ENCODE measurements around the gene LRP1B.

DNA sequence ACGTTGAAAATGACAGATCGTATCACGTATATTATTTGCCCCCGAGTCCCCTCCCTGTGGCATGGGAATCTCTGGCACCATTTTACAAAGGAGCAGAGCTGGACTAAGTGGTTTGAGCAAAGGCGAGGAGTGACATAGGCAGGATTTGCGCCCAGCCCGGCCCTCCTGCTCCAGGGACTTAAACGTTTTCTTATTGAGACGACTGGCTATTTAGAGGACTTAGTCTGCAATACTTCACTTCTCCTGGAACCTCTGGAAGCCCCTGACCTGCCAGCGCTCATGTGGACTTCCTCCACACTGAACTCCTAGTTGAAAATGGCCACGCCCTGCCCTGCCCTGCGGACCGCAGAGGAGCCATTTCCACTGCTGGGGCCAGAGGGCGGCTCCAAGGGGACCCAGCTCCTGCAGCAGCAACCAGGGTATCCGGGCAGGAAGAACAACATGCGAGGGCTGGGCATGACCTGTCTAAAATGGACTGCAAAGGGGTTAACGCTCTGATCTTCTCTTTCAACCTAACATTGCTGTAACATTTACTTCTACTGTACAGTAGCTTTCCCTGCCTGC is 690.7 kb downstream of the LRP1B start:
- TF ChIP-seq NFIC (IDR thresholded peaks at IDR 0.05), result no peak
- TF ChIP-seq, protein P1, sequence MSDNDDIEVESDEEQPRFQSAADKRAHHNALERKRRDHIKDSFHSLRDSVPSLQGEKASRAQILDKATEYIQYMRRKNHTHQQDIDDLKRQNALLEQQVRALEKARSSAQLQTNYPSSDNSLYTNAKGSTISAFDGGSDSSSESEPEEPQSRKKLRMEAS (IDR thresholded peaks at IDR 0.05), result no peak
- TF ChIP-seq, protein P2, sequence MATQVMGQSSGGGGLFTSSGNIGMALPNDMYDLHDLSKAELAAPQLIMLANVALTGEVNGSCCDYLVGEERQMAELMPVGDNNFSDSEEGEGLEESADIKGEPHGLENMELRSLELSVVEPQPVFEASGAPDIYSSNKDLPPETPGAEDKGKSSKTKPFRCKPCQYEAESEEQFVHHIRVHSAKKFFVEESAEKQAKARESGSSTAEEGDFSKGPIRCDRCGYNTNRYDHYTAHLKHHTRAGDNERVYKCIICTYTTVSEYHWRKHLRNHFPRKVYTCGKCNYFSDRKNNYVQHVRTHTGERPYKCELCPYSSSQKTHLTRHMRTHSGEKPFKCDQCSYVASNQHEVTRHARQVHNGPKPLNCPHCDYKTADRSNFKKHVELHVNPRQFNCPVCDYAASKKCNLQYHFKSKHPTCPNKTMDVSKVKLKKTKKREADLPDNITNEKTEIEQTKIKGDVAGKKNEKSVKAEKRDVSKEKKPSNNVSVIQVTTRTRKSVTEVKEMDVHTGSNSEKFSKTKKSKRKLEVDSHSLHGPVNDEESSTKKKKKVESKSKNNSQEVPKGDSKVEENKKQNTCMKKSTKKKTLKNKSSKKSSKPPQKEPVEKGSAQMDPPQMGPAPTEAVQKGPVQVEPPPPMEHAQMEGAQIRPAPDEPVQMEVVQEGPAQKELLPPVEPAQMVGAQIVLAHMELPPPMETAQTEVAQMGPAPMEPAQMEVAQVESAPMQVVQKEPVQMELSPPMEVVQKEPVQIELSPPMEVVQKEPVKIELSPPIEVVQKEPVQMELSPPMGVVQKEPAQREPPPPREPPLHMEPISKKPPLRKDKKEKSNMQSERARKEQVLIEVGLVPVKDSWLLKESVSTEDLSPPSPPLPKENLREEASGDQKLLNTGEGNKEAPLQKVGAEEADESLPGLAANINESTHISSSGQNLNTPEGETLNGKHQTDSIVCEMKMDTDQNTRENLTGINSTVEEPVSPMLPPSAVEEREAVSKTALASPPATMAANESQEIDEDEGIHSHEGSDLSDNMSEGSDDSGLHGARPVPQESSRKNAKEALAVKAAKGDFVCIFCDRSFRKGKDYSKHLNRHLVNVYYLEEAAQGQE (IDR thresholded peaks at IDR 0.05; ENCODE audit: low read depth), result no peak
- TF ChIP-seq, protein P3, sequence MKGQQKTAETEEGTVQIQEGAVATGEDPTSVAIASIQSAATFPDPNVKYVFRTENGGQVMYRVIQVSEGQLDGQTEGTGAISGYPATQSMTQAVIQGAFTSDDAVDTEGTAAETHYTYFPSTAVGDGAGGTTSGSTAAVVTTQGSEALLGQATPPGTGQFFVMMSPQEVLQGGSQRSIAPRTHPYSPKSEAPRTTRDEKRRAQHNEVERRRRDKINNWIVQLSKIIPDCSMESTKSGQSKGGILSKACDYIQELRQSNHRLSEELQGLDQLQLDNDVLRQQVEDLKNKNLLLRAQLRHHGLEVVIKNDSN (IDR thresholded peaks at IDR 0.05), result no peak
- TF ChIP-seq YY1 (IDR thresholded peaks at IDR 0.05; ENCODE audit: low read depth), result no peak
- no peak for TF ChIP-seq EGR1 (IDR thresholded peaks at IDR 0.05)
- no peak for TF ChIP-seq TAF1 (IDR thresholded peaks at IDR 0.05; ENCODE audit: low read depth)
- no peak for TF ChIP-seq TEAD4 (IDR thresholded peaks at IDR 0.05)
- no peak for TF ChIP-seq CEBPB (IDR thresholded peaks at IDR 0.05)
- TF ChIP-seq EP300 (IDR thresholded peaks at IDR 0.05; ENCODE audit: borderline replicate concordance), result no peak
- TF ChIP-seq RAD21 (IDR thresholded peaks at IDR 0.05; ENCODE audit: low read depth), result no peak
- no peak for TF ChIP-seq TCF12 (IDR thresholded peaks at IDR 0.05; ENCODE audit: low read depth)

Measured in Ishikawa (cell line).